Gastrocnemius medialis (tissue), 4 donors: Measurements from ENCODE around the gene ODF2. TPM values are rescaled to one million over a fixed set of nuclear protein-coding genes. Genes with fewer than 3 reads are reported as not detected.
A peak's percentile ranks its signal among the peaks of the same experiment; 100 is the strongest.

Experiments
- ATAC-seq, 2 donors: fragments of 150-250 bp; one replicate each; pipeline ENCODE4 v1.9.1; 2016
- DNase-seq, 2 donors: peaks; one replicate each; pipeline ENCODE4 v3.0.0-alpha.2; 2019
- H3K27ac ChIP-seq, 4 donors: fragments of 200-600 bp; sonication (generic); 1 replicate in 1 of 4; 2 replicates in 3 of 4; pipeline ENCODE4 v1.5.1; 2016 to 2018; ENCODE audit warnings: mild to moderate bottlenecking in 2 of 4, moderate library complexity in 1 of 4
- H3K27me3 ChIP-seq, 3 donors: fragments of 200-600 bp; sonication (generic) in 2 of 3; 1 replicate in 1 of 3; 2 replicates in 2 of 3; pipeline versions ENCODE4 v1.5.1 to v1.6.0; 2016 to 2019; ENCODE audit warnings: mild to moderate bottlenecking in 1 of 3, moderate library complexity in 1 of 3
- H3K36me3 ChIP-seq, 2 donors: fragments of 200-600 bp; sonication (generic) in 1 of 2; one replicate each; pipeline ENCODE4 v1.5.1; 2017 to 2018
- H3K4me1 ChIP-seq, 2 donors: fragments of 200-600 bp; sonication (generic) in 1 of 2; one replicate each; pipeline ENCODE4 v1.5.1; 2016 to 2017; ENCODE audit warnings: mild to moderate bottlenecking in 2 of 2
- H3K4me3 ChIP-seq, 4 donors: fragments of 200-600 bp; sonication (generic) in 3 of 4; 1 replicate in 1 of 4; 2 replicates in 3 of 4; pipeline ENCODE4 v1.5.1; 2016 to 2019; ENCODE audit warnings: mild to moderate bottlenecking in 2 of 4
- H3K9me3 ChIP-seq, 3 donors: fragments of 200-600 bp; sonication (generic) in 2 of 3; 1 replicate in 1 of 3; 2 replicates in 2 of 3; pipeline ENCODE4 v1.5.1; 2016 to 2019
- POLR2A ChIP-seq, 2 donors: fragments of 450-650 bp; IDR thresholded peaks; one replicate each; pipeline ENCODE4 v1.6.1; 2017; ENCODE audit warnings: antibody characterized with exemption in 2 of 2, mild to moderate bottlenecking in 2 of 2, moderate library complexity in 2 of 2
- in situ Hi-C, 4 donors: fragments of 200-750 bp; cut with MboI; loops; one replicate each; pipeline versions ENCODE4 v1.15.0 to v1.8.0; 2017; ENCODE audit warnings: low sequenced_read_pairs in 4 of 4
- intact Hi-C: fragments of 100-400 bp; cut with DNase I; formaldehyde crosslinking; loops from one replicate; pipeline ENCODE4 v1.15.1; 2023; ENCODE audit warnings: low total_unique reads
- total RNA-seq, 4 donors: library from RNA; depleted of rRNA; stranded (reverse); fragments of >200 nt; gene quantifications; one replicate each; pipeline versions ENCODE4 v1.1.0 to v1.2.3, GENCODE V29; 2016
- TF ChIP-seq, protein P1 (sequence below), 5 experiments: fragments of 450-650 bp in 3 of 5; fragments of 200-600 bp in 2 of 5; sonication (generic) in 2 of 5; IDR thresholded peaks in 4 of 5; conservative IDR thresholded peaks in 1 of 5; 1 replicate in 4 of 5; 2 replicates in 1 of 5; pipeline ENCODE4 v1.5.1; 2016 to 2019; ENCODE audit warnings: antibody characterized with exemption in 5 of 5, mild to moderate bottlenecking in 3 of 5, moderate library complexity in 3 of 5

The ODF2 gene
- total RNA-seq, 4 donors from 2014 or later: 8.5 to 11.0 (median 9.9) TPM

DNA sequence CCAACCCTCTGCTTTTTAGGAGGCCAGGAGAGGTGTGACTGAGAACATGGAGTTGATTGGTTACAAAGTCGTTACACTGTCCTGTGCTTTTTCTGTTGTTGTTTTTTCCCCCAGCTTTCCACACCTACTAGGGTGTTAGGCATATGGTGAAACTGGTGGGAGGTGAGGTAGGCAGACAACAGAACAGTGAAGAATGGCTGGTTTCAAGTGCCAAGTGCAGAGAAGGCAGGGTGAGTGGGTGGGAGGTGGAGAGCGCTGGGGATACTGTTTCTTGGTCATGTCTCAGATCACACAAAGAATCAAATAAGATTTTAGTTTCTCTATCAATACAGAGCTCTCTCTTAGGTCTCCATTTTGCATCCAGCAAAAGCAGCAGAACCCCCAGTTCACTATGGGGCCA lies 94.4 kb downstream of the ODF2 start:
- intact Hi-C loops: loop anchor here (5.0 kb wide), 1 partner anchor 48 kb away; the partner anchor contains the start of gene GLE1

More for the DNA sequence above, 94.4 kb downstream of the ODF2 start:
- Histone ChIP-seq H3K4me3 (no peak overlapping the region), H3K4me1 (peaks cover 35 to 44% of the 10 kb centered on the region in 2 donors), H3K27ac (peak overlapping the region; percentile 77 to 97 (median 92)), H3K36me3 (no peaks in the 10 kb centered on the region), H3K27me3 (no peaks in the 10 kb centered on the region), H3K9me3 (no peaks in the 10 kb centered on the region)
- in situ Hi-C loops: no loop called here
- no peak for ATAC-seq
- DNase-seq: no peak
- TF ChIP-seq, protein P1, sequence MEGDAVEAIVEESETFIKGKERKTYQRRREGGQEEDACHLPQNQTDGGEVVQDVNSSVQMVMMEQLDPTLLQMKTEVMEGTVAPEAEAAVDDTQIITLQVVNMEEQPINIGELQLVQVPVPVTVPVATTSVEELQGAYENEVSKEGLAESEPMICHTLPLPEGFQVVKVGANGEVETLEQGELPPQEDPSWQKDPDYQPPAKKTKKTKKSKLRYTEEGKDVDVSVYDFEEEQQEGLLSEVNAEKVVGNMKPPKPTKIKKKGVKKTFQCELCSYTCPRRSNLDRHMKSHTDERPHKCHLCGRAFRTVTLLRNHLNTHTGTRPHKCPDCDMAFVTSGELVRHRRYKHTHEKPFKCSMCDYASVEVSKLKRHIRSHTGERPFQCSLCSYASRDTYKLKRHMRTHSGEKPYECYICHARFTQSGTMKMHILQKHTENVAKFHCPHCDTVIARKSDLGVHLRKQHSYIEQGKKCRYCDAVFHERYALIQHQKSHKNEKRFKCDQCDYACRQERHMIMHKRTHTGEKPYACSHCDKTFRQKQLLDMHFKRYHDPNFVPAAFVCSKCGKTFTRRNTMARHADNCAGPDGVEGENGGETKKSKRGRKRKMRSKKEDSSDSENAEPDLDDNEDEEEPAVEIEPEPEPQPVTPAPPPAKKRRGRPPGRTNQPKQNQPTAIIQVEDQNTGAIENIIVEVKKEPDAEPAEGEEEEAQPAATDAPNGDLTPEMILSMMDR (IDR thresholded peaks at IDR 0.05 in 4 of 5, conservative IDR thresholded peaks at IDR 0.05 in 1 of 5): no peak
- no peak for TF ChIP-seq POLR2A (IDR thresholded peaks at IDR 0.05)

Other genes with a start within 250 kb of the ODF2 start
- gene GOLGA2, start 180.0 kb upstream of the ODF2 start, total RNA-seq: 10 to 100 TPM; 68.9 to 84.6 (median 78.5) TPM
- 10 to 100 TPM; 12.7 to 23.8 (median 13.5) TPM for gene SWI5, start 179.7 kb upstream of the ODF2 start, total RNA-seq
- 10 to 100 TPM in 3 of 4 donors, 1 to 10 TPM in 1; 7.1 to 18.1 (median 14.3) TPM for gene TRUB2, start 133.6 kb upstream of the ODF2 start, total RNA-seq
- 10 to 100 TPM; 25.1 to 42.4 (median 34.3) TPM for gene COQ4, start 133.2 kb upstream of the ODF2 start, total RNA-seq
- 10 to 100 TPM; 10.9 to 30.4 (median 26.1) TPM for gene SLC27A4, start 115.5 kb upstream of the ODF2 start, total RNA-seq
- gene URM1, start 84.6 kb upstream of the ODF2 start, total RNA-seq: 10 to 100 TPM; 24.1 to 34.1 (median 32.9) TPM
- 1 to 10 TPM; 1.1 to 6.1 (median 2.3) TPM for gene CERCAM, start 35.1 kb upstream of the ODF2 start, total RNA-seq
- gene GLE1, start 48.7 kb downstream of the ODF2 start, total RNA-seq: 10 to 100 TPM; 31.4 to 56.7 (median 32.7) TPM
- 10 to 100 TPM; 30.2 to 41.5 (median 33.0) TPM for gene SPTAN1, start 96.6 kb downstream of the ODF2 start, total RNA-seq
- gene DYNC2I2, start 200.8 kb downstream of the ODF2 start, total RNA-seq: 10 to 100 TPM; 11.4 to 29.1 (median 21.1) TPM
- gene SET, start 233.2 kb downstream of the ODF2 start, total RNA-seq: 100 to 1,000 TPM; 102 to 191 (median 170) TPM
- 1 to 10 TPM; 1.4 to 5.2 (median 3.3) TPM for gene PKN3, start 246.5 kb downstream of the ODF2 start, total RNA-seq